ENCODE data around the gene SH3BP1.

Gene SH3BP1

GRCh38 chr22:37610480-37611129, 28.9 kb upstream of the SH3BP1 start:
- DNase-seq (ENCODE audit: low read depth): no peak
- no peak for TF ChIP-seq CTCF (IDR thresholded peaks at IDR 0.05; ENCODE audit: low read length, missing control alignments)
- H3K4me3 ChIP-seq (replicated peaks; ENCODE audit: low read depth, low read length): no peak overlapping the region

GRCh38 chr22:37611207-37611606, 28.3 kb upstream of the SH3BP1 start:
- no peak for TF ChIP-seq CTCF (IDR thresholded peaks at IDR 0.05; ENCODE audit: low read length, missing control alignments)
- H3K4me3 ChIP-seq (replicated peaks; ENCODE audit: low read depth, low read length): no peak overlapping the region
- no peak for DNase-seq (ENCODE audit: low read depth)

GRCh38 chr22:37616201-37617083, 23.0 kb upstream of the SH3BP1 start:
- no peak for TF ChIP-seq CTCF (IDR thresholded peaks at IDR 0.05; ENCODE audit: low read length, missing control alignments)
- DNase-seq (ENCODE audit: low read depth): no peak
- no peak overlapping the region for H3K4me3 ChIP-seq (replicated peaks; ENCODE audit: low read depth, low read length)

DNA sequence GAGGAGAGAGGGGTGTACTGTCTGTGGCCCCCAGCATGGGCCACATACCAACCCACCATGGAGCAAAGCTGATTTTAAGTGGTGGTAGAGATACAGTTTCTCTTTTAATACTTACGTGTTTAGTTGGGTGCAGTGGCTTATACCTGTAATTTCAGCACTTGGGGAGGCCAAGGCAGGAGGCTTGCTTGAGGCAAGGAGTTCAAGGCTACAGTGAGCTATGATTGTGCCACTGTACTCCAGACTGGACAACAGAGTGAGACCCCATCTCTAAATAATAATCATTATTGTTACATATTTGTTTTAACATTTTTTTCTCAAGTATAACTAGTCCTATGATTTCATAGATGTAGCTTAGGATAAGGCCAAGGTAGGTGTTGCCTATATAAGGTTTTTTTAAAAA, 22.0 kb upstream of the SH3BP1 start:
- H3K4me3 ChIP-seq (replicated peaks; ENCODE audit: low read depth, low read length): no peak overlapping the region
- TF ChIP-seq CTCF (IDR thresholded peaks at IDR 0.05; ENCODE audit: low read length, missing control alignments): no peak
- no peak for DNase-seq (ENCODE audit: low read depth)

- no peak for TF ChIP-seq CTCF (IDR thresholded peaks at IDR 0.05; ENCODE audit: low read length, missing control alignments)
- DNase-seq (ENCODE audit: low read depth): no peak
- no peak overlapping the region for H3K4me3 ChIP-seq (replicated peaks; ENCODE audit: low read depth, low read length)
Observed at GRCh38 chr22:37618072-37618656, 21.3 kb upstream of the SH3BP1 start.

- H3K4me3 ChIP-seq (replicated peaks; ENCODE audit: low read depth, low read length): no peak overlapping the region
- no peak for DNase-seq (ENCODE audit: low read depth)
- TF ChIP-seq CTCF (IDR thresholded peaks at IDR 0.05; ENCODE audit: low read length, missing control alignments): no peak
Observed at GRCh38 chr22:37618674-37619073, 20.8 kb upstream of the SH3BP1 start.
